ENCODE measurements around the gene LAYN.

The LAYN gene, protein sequence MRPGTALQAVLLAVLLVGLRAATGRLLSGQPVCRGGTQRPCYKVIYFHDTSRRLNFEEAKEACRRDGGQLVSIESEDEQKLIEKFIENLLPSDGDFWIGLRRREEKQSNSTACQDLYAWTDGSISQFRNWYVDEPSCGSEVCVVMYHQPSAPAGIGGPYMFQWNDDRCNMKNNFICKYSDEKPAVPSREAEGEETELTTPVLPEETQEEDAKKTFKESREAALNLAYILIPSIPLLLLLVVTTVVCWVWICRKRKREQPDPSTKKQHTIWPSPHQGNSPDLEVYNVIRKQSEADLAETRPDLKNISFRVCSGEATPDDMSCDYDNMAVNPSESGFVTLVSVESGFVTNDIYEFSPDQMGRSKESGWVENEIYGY

DNA sequence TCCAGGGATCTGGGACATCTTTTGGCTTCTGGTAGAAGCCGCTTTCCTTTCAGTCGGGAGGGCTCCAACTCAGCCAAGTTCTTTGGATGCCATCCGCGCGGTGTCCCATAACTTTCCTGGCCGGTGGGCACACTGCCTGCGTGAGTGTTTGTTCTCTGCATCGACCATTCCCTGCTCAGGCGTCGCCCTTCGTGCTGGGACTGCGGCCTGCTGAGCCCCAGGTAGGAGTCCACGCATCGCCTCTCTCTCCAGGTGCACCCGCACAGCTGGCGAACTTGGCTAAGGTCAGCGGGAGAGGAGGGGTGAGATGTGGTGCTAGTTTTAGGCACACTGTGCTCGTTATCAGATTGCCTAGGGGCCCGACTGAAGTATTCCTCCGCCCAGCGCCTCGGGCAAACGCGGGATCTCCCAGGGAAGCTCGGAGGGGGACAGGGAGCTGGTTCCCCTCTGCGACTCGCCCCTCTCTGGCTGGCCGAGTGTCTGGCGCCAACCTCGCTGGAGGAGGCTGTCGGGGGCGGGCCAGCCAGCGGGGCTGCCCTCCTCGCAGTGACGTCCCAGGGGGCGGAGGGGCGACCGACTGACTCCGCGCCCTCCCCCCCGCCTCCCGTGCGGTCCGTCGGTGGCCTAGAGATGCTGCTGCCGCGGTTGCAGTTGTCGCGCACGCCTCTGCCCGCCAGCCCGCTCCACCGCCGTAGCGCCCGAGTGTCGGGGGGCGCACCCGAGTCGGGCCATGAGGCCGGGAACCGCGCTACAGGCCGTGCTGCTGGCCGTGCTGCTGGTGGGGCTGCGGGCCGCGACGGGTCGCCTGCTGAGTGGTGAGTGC, at the start of gene LAYN:
LAYN (plus strand) TSS at position 607 of the 823 bp plus-strand sequence; CDS start at position 731, 124 bp downstream.
- no peak for DNase-seq

GRCh38 chr11:111494040-111494439, 46.5 kb upstream of the LAYN start:
- DNase-seq, result no peak

- no peak for DNase-seq
Measured at GRCh38 chr11:111499483-111499882, 41.0 kb upstream of the LAYN start.

DNA sequence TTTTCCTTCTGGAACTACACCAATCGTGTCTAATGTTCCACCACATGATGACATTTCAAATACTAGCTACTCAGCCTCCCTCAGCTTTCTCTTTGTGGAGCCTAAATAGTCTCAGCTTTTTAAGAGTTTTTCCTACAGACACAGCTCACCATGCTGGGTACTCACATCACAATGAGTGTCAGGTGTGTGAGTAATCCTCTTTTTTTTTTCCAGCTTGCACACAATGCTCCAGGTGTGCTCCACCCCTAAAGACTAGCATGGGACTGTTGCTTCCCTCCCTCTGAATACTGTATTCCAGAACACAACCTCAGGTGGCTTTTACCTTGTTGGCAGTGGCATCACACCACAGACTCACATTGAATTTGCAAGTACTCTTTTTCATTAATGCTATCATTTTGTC, 40.0 kb upstream of the LAYN start:
- DNase-seq, result no peak

- DNase-seq, result no peak
Measured at GRCh38 chr11:111502611-111503010, 37.9 kb upstream of the LAYN start.

DNA sequence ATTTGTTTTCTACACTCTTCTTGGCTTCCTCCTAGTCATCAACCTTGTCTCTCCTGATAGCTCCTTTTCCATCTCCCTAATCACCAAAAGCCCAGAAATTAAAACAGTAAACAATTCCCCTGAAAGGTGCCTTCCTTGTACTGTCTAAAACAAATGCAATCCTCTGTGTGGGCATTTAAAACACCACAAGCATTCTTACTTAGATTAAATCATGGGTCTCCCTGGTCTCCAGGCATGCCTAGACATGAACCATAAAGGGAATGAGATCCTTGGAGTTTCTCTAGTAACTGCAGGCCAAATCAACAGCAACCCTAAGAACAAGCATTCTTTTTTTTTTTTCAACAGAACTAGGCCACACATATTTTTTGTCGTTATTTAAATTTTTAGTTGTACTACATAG, 30.2 kb upstream of the LAYN start:
- no peak for DNase-seq

DNA sequence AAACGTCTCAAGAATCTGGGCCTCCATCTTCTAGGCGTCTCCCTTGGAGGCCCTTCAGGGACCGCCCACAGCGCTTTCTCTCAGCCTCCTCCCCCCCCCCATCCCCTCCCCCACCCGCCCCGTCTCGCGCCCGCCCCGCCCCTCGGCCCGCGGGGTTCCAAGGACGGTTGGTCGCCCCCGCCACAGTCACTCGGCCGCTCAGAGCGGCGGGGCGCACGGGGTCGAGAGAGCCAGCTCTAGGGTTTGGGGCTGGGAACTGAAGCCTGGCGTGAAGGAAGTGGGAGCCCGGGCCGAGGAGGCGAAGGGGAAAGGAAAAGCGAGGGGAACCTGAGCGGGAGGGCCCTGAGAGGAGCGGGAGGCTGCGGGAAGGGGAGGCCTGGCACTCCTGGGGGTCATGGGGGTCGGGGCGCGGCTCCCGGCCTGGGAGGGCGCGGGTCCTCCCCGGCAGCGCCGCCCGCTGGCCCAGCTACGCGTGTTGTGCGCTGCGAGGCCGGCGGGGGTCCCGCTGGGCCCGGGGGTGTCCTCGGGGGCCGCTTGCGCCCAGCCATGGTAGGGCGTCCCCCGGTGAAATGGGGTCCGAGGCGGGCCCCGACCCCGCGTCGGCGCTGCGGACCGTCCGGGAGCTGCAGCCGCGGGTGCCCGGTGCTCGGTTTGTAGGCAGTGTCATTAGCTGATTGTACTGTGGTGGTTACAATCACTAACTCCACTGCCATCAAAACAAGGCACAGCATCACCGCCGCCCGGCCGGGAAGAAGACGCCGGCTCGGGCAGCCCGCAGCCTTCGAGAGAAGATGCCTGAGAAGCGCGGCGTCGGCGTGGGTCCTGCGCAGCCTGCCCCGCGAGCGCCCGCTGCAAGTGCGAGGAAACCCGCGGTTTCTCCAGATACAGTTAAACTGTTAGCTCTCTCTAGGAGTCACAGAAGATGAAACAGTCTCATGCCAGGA, 28.0 kb upstream of the LAYN start, which contains the start of gene BTG4:
BTG4 (minus strand) TSS at position 91 of the 944 bp plus-strand sequence. CDS start 13,610 bp downstream, outside the sequence.
- no peak for DNase-seq

GRCh38 chr11:111513240-111513605, 27.3 kb upstream of the LAYN start:
- DNase-seq, result no peak

GRCh38 chr11:111514216-111515031, 26.1 kb upstream of the LAYN start, which contains the start of gene HOATZ:
Gene HOATZ (plus strand): TSS chr11:111514778. CDS start chr11:111514785, 7 bp downstream.
- no peak for DNase-seq

GRCh38 chr11:111515591-111515990, 24.9 kb upstream of the LAYN start:
- no peak for DNase-seq

DNA sequence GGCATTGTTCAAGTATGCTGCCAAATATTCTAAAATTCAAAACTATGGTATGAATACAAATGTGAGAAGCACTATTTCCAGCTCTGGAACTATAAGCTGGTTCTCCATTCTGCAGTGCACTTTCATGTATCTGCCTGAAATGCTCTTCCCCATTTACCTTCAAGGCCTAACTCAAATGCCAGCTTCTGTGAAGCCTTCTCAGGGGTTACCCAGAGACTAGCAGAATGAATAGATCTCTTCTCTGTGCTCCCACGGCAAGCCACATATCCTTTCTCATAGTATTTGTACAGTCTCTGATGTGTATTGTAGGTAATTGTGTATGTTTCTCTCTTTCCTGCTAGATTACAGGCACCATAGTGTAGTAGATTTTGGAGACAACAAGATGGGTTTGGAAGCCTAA, 21.9 kb upstream of the LAYN start:
- DNase-seq, result no peak

DNA sequence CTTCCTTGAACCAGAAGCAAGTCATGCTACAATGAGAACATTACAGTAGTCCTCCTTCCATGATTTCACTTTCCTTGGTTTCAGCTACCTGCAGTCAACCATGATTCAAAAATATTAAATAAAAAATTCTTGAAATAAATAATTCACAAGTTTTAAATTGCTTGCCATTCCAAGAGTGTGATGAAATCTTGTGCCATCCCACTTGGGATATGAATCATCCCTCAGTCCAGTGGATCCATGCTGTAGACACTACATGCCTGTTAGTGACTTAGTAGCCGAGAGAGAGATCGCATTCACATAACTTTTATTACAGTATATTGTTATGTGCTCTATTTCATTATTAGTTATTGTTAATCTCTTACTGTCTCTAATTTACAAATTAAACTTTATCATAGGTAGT, 20.0 kb upstream of the LAYN start:
- no peak for DNase-seq

- DNase-seq, result no peak
Measured at GRCh38 chr11:111521135-111521534, 19.4 kb upstream of the LAYN start.

DNA sequence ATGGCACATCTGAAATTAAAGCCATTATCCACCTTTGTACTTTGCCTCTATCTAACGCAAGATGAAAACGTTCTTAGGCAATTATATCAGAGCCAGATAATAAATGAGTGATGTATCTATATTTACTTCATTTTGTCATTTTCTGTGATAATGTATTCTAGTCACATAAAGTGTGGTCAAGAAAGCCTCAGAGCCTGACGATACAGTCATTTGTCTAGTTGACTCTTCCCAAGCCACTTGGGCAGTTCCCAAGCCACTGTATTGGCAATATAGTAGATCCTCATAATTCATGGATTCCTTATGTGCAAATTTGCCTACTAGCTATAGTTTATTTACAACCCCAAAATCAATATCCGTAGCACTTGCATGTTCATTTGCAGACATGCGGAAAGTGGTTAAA, 18.1 kb upstream of the LAYN start:
- DNase-seq, result no peak

GRCh38 chr11:111523343-111523742, 17.2 kb upstream of the LAYN start:
- DNase-seq, result no peak

DNA sequence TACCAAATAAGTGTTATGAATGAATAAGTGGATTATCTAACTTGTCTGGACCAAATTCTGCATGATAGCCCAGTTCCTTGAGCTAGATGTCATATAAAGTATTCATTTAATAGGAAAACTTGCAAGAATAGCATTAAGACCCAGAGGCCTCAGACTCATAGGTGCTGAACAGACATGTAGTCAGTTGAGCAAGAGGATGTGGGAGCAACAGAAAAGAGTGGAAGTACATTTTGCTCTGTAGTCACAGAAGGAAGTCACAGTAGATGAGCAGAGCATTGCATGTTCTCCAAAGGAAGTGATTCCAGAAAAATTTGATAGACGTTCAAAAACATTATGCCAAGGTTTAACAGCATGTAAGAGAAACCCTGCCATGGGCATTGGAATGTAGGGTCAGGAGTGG, 16.5 kb upstream of the LAYN start:
- no peak for DNase-seq

DNA sequence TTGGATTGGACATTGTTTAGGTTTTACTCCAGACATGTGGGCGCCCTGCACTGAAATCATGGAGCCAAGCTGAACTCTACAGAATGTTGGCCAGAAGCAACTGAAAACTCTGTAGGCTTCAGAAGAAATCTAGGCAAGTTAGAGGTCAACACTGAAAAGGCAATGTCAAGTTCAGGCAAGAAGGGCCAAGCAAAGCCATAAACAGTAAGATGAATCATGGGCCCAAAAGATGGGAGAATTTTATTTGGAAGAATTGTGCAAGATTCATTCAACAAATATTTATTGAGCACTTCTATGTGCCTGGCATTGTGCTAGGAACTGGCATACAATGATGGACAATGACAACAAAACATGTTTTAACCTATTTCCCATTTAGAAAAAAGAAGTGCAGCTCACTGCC, 15.1 kb upstream of the LAYN start:
- DNase-seq, result no peak

GRCh38 chr11:111526501-111526900, 14.0 kb upstream of the LAYN start:
- DNase-seq, result no peak

GRCh38 chr11:111527279-111527678, 13.2 kb upstream of the LAYN start:
- no peak for DNase-seq

DNA sequence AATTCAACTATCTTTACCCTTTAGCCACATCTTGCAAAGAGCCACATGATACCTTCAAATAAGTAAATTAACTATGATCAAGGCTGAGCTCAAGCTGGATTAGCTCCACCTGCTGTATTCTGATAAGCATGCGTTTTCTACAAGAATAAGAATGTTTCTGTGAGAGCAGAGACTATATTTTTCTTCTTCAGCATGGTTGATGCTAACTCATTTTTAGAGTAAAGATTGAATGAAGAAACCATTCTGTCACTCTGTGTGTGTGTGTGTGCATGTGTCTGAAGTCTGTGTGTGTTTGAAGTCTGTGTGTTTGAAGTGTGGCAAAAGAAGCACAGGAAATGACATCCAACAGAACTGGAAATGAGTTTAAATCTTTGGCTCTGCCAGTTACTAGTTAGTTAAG, 12.0 kb upstream of the LAYN start:
- no peak for DNase-seq

DNA sequence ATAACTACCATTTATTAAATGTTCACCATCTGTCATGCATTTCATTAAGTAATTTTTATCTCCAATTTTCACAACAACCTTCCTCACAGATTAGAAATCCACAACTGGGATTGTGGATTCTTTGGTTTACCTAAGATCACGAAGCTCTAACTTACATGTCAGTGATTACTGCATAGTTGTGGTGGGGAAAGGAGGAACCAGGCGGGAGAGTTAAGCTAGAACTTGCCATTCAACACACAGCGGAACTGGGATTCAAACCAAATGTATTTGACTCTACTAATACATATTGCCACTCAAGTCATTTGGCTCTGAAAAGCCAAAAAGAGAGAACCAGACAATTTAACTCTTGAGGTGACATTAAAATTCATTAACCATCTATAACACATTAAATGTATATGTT, 10.4 kb upstream of the LAYN start:
- DNase-seq, result no peak

- DNase-seq, result no peak
Measured at GRCh38 chr11:111531136-111531535, 9.4 kb upstream of the LAYN start.

All from NCI-H1436 treated with DMSO at 0.1 percent for 48 hours (cell line).